Dermis microvascular lymphatic vessel endothelial cell (primary cell): Measurements from ENCODE around the gene CDKL1. TPM values are rescaled to one million over a fixed set of nuclear protein-coding genes. Genes with fewer than 3 reads are reported as not detected.
A peak's percentile ranks its signal among the peaks of the same experiment; 100 is the strongest.
"Not testable (repeated sequence)": the region's sequence is repeated elsewhere in the genome, so short reads cannot be mapped to it uniquely, and the experiment has no call there.

Experiments
- DNase-seq, 2 donors: peaks; one replicate each; pipeline versions ENCODE4 v3.0.0 to v3.0.0-alpha.2; 2010; ENCODE audit warnings: low read depth in 2 of 2
- total RNA-seq: library from RNA; depleted of rRNA; stranded (reverse); fragments of >200 nt; gene quantifications from 2 replicates; pipeline ENCODE4 v1.2.1, GENCODE V29; 2014

The CDKL1 gene
- total RNA-seq, 1 donor from 2014 or later, result 42.2 TPM

GRCh38 chr14:50357753-50358395 lies 38.8 kb downstream of the CDKL1 start:
- DNase-seq, result no peak

GRCh38 chr14:50357124-50357523 lies 39.6 kb downstream of the CDKL1 start:
- no peak for DNase-seq

- DNase-seq, result not testable (repeated sequence)
These were observed 40.4 kb downstream of the CDKL1 start for GRCh38 chr14:50356283-50356682.

GRCh38 chr14:50355692-50356091 lies 41.0 kb downstream of the CDKL1 start:
- no peak for DNase-seq

- no peak for DNase-seq
These were observed 42.2 kb downstream of the CDKL1 start for GRCh38 chr14:50354527-50354926.

- no peak for DNase-seq
These were observed 43.6 kb downstream of the CDKL1 start for GRCh38 chr14:50353126-50353525.

GRCh38 chr14:50352584-50352983 lies 44.1 kb downstream of the CDKL1 start:
- no peak for DNase-seq

- peak in 1 of 2 donors; percentile 61 for DNase-seq
These were observed 45.7 kb downstream of the CDKL1 start for GRCh38 chr14:50350975-50351374.

GRCh38 chr14:50348933-50349332 lies 47.7 kb downstream of the CDKL1 start:
- no peak for DNase-seq

GRCh38 chr14:50347521-50347920 lies 49.2 kb downstream of the CDKL1 start:
- peak in 1 of 2 donors; percentile 38 for DNase-seq

GRCh38 chr14:50345846-50346422 lies 50.7 kb downstream of the CDKL1 start:
- peak; percentile 47 to 59 for DNase-seq

GRCh38 chr14:50344876-50345563 lies 51.7 kb downstream of the CDKL1 start:
- DNase-seq, result peak in 1 of 2 donors; percentile 36

GRCh38 chr14:50344116-50344775 lies 52.4 kb downstream of the CDKL1 start:
- peak in 1 of 2 donors; percentile 32 for DNase-seq

- DNase-seq, result no peak
These were observed 53.2 kb downstream of the CDKL1 start for GRCh38 chr14:50343434-50343833.

- DNase-seq, result peak; percentile 95 to 97
These were observed 54.2 kb downstream of the CDKL1 start for GRCh38 chr14:50342221-50343078.

- DNase-seq, result no peak
These were observed 55.7 kb downstream of the CDKL1 start for GRCh38 chr14:50340963-50341362.

- no peak for DNase-seq
These were observed 56.6 kb downstream of the CDKL1 start for GRCh38 chr14:50340045-50340444.

GRCh38 chr14:50339178-50339804 lies 57.4 kb downstream of the CDKL1 start:
- no peak for DNase-seq

- DNase-seq, result no peak
These were observed 58.1 kb downstream of the CDKL1 start for GRCh38 chr14:50338587-50338986.

GRCh38 chr14:50335989-50336824 lies 60.5 kb downstream of the CDKL1 start:
- peak; percentile 95 to 96 for DNase-seq
